ENCODE results near the gene AQP3. TPM values are rescaled to one million over a fixed set of nuclear protein-coding genes. Genes with fewer than 3 reads are reported as not detected.
"Not testable (repeated sequence)": the region's sequence is repeated elsewhere in the genome, so short reads cannot be mapped to it uniquely, and the experiment has no call there.

AQP3 gene
- 10 to 100 TPM in 3 of 5 donors, 1 to 10 TPM in 2; 1.7 to 60.0 (median 11.4) TPM for total RNA-seq
- 100 to 1,000 TPM in 1 of 3 donors, 10 to 100 TPM in 2; 10.8 to 319 (median 36.5) TPM for polyA plus RNA-seq
- long read RNA-seq, donor 1, partial matches to known transcripts, result 0 of 2 reads
- long read RNA-seq, donor 1, other reads (novel, unspliced or antisense), result 0 of 2 reads
- long read RNA-seq, donor 2, partial matches to known transcripts, result 0 of 1 reads
- long read RNA-seq, donor 2, other reads (novel, unspliced or antisense), result 0 of 1 reads
- long read RNA-seq, donor 3, transcript AQP3-201 (6 exons, 1,871 nt), result major isoform, 12 of 13 reads
- long read RNA-seq, donor 3, partial matches to known transcripts, result 0 of 13 reads
- long read RNA-seq, donor 3, other reads (novel, unspliced or antisense), result 0 of 13 reads
- long read RNA-seq, donor 4, result 0 reads
- long read RNA-seq, donor 5, transcript AQP3-201 (6 exons, 1,871 nt), result major isoform, 9 of 11 reads
- long read RNA-seq, donor 5, partial matches to known transcripts, result 0 of 11 reads
- long read RNA-seq, donor 5, other reads (novel, unspliced or antisense), result 0 of 11 reads
- long read RNA-seq, donor 6, transcript AQP3-201 (6 exons, 1,871 nt), result major isoform, 12 of 12 reads
- long read RNA-seq, donor 6, partial matches to known transcripts, result 0 of 12 reads
- long read RNA-seq, donor 6, other reads (novel, unspliced or antisense), result 0 of 12 reads
- long read RNA-seq, donor 7, transcript AQP3-201 (6 exons, 1,871 nt), result major isoform, 5 of 5 reads
- long read RNA-seq, donor 7, partial matches to known transcripts, result 0 of 5 reads
- long read RNA-seq, donor 7, other reads (novel, unspliced or antisense), result 0 of 5 reads
- long read RNA-seq, donor 8, transcript AQP3-201 (6 exons, 1,871 nt), result major isoform, 11 of 13 reads
- long read RNA-seq, donor 8, partial matches to known transcripts, result 0 of 13 reads
- long read RNA-seq, donor 8, other reads (novel, unspliced or antisense), result 0 of 13 reads
- long read RNA-seq, donor 9, transcript AQP3-201 (6 exons, 1,871 nt), result major isoform, 9 of 11 reads
- long read RNA-seq, donor 9, partial matches to known transcripts, result 0 of 11 reads
- long read RNA-seq, donor 9, other reads (novel, unspliced or antisense), result 0 of 11 reads
- long read RNA-seq, donor 10, transcript AQP3-201 (6 exons, 1,871 nt), result major isoform, 8 of 8 reads
- long read RNA-seq, donor 10, partial matches to known transcripts, result 0 of 8 reads
- long read RNA-seq, donor 10, other reads (novel, unspliced or antisense), result 0 of 8 reads

GRCh38 chr9:33446946-33447798, at the start of gene AQP3:
TSS of gene AQP3 (minus strand) at chr9:33447593. CDS start at chr9:33447530, 63 bp downstream.
- H3K4me1 ChIP-seq, result peaks cover 21 to 57% (median 45%) of the 10 kb centered on the region in 4 donors
- peak within 1 kb of the TSS; percentile 45 to 62 (median 54) for H3K4me3 ChIP-seq
- DNase-seq, result peak; percentile 79 to 91
- TF ChIP-seq POLR2AphosphoS5 (IDR thresholded peaks at IDR 0.05) (peak in 2 of 3 donors; percentile 33 to 75), POLR2A (IDR thresholded peaks at IDR 0.05) (no peak), CTCF (IDR thresholded peaks at IDR 0.05) (peak in 2 of 7 experiments; percentile 13 to 52), EP300 (IDR thresholded peaks at IDR 0.05) (no peak)
- no peaks in the 10 kb centered on the region for H3K9me3 ChIP-seq
- peak within 1 kb of the TSS; percentile 75 to 86 (median 78) for H3K27ac ChIP-seq
- H3K27me3 ChIP-seq, result peaks cover 0 to 8% (median 0%) of the 10 kb centered on the region in 3 donors
- intact Hi-C loops (cut with DNase I; ENCODE audit: low total_unique reads), result no loop called here
- WGBS, 5 donors, result 0 to 2% (median 1%) methylated on average over 30 to 50 of the region's 50 CpGs
- peaks cover 0 to 16% (median 14%) of the 10 kb centered on the region in 4 donors for H3K36me3 ChIP-seq

GRCh38 chr9:33493819-33494218, 46.4 kb upstream of the AQP3 start:
- H3K4me3 ChIP-seq; H3K27me3 ChIP-seq; H3K27ac ChIP-seq; DNase-seq; H3K9me3 ChIP-seq; intact Hi-C loops (cut with DNase I; ENCODE audit: low total_unique reads); H3K4me1 ChIP-seq; H3K36me3 ChIP-seq: not testable (repeated sequence)
- WGBS, 5 donors, result 26 to 50% (median 27%) methylated on average over 2 of the region's 2 CpGs

DNA sequence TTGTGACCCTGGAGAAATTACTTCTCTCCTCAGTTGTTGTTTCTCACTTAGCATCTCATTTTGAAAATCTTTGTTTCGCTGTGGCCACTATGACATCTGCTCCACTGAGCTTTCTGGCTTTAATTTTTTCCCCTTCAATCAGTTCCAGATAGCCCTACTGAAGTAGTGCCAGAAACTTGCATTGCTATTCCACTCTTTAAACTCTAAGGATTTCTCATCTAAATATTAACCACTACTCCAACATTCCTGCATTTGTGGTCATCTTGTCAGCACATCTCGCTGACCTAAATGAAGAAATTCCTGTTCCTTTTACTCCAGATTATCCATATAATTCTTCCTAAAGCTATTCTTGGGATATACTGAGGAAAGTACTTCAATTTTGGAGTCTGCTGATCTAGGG, 41.7 kb upstream of the AQP3 start:
- Histone ChIP-seq H3K27ac (no peak overlapping the region), H3K36me3 (no peaks in the 10 kb centered on the region), H3K4me3 (no peak overlapping the region), H3K27me3 (no peaks in the 10 kb centered on the region), H3K9me3 (no peaks in the 10 kb centered on the region), H3K4me1 (no peaks in the 10 kb centered on the region)
- no peak for DNase-seq
- TF ChIP-seq CTCF (IDR thresholded peaks at IDR 0.05), result no peak
- TF ChIP-seq POLR2AphosphoS5 (IDR thresholded peaks at IDR 0.05), result no peak
- TF ChIP-seq EP300 (IDR thresholded peaks at IDR 0.05), result no peak
- TF ChIP-seq POLR2A (IDR thresholded peaks at IDR 0.05), result no peak
- WGBS, 5 donors, result 65 to 81% (median 74%) methylated on average over 2 of the region's 2 CpGs
- intact Hi-C loops (cut with DNase I; ENCODE audit: low total_unique reads), result no loop called here

DNA sequence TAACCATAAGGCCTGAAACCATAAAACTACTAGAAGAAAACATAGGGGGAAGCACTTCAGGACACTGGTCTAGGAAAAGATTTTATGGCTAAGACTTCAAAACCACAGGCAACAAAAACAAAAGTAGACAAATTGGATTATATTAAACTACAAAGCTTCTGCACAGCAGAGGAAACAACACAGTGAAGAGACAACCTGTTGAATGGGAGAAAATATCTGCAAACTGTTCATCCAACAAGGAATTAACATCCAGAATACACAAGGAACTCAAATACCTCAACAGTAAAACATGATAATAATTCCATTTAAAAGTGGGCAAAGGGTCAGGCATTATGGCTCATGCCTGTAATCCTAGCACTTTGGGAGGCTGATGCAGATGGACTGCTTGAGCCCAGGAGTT, 37.9 kb upstream of the AQP3 start:
- DNase-seq; H3K27ac ChIP-seq; H3K36me3 ChIP-seq; H3K27me3 ChIP-seq; intact Hi-C loops (cut with DNase I; ENCODE audit: low total_unique reads); H3K4me3 ChIP-seq; H3K9me3 ChIP-seq; H3K4me1 ChIP-seq: not testable (repeated sequence)

All from stomach (tissue), 19 donors.